Tibial nerve (tissue), 4 donors: ENCODE measurements around the gene MRPS18B. TPM values are rescaled to one million over a fixed set of nuclear protein-coding genes. Genes with fewer than 3 reads are reported as not detected.

Experiments
- DNase-seq, 2 donors: peaks; one replicate each; pipeline ENCODE4 v3.0.0-alpha.2; 2019; ENCODE audit warnings: low spot score in 2 of 2
- H3K27ac ChIP-seq, 4 donors: fragments of 200-600 bp; sonication (generic) in 3 of 4; one replicate each; pipeline ENCODE4 v1.5.1; 2017 to 2019; ENCODE audit warnings: mild to moderate bottlenecking in 1 of 4
- H3K27me3 ChIP-seq, 2 donors: fragments of 200-600 bp; sonication (generic) in 1 of 2; one replicate each; pipeline versions ENCODE4 v1.5.1 to v1.6.0; 2017 to 2019
- H3K36me3 ChIP-seq, 3 donors: fragments of 200-600 bp; sonication (generic); one replicate each; pipeline ENCODE4 v1.5.1; 2018 to 2019
- H3K4me1 ChIP-seq, 4 donors: fragments of 200-600 bp; sonication (generic) in 3 of 4; one replicate each; pipeline ENCODE4 v1.5.1; 2017 to 2019
- H3K4me3 ChIP-seq, 4 donors: fragments of 200-600 bp; sonication (generic) in 3 of 4; one replicate each; pipeline ENCODE4 v1.5.1; 2017 to 2019; ENCODE audit warnings: mild to moderate bottlenecking in 1 of 4, moderate library complexity in 1 of 4
- H3K9me3 ChIP-seq, 4 donors: fragments of 200-600 bp; sonication (generic) in 3 of 4; one replicate each; pipeline ENCODE4 v1.5.1; 2017 to 2019
- CTCF ChIP-seq, 5 experiments: fragments of 200-600 bp in 3 of 5; fragments of 450-650 bp in 2 of 5; sonication (generic) in 3 of 5; IDR thresholded peaks; one replicate each; pipeline ENCODE4 v1.5.1; 2016 to 2019; ENCODE audit warnings: antibody characterized with exemption in 5 of 5, mild to moderate bottlenecking in 3 of 5, moderate library complexity in 2 of 5
- EP300 ChIP-seq, 2 donors: sonication (generic); formaldehyde crosslinking; IDR thresholded peaks; one replicate each; pipeline ENCODE4 v1.6.1; 2017; ENCODE audit warnings: antibody characterized with exemption in 2 of 2, mild to moderate bottlenecking in 1 of 2
- POLR2A ChIP-seq, 2 donors: fragments of 450-650 bp; IDR thresholded peaks; one replicate each; pipeline ENCODE4 v1.6.1; 2017; ENCODE audit warnings: antibody characterized with exemption in 2 of 2, mild to moderate bottlenecking in 2 of 2, moderate library complexity in 2 of 2
- WGBS, 2 donors: methylation state at CpG; one replicate each; pipeline ENCODE4 v1.1.5; 2018; 5-methylcytosine and 5-hydroxymethylcytosine counted together
- total RNA-seq, 4 donors: library from RNA; depleted of rRNA; stranded (reverse); fragments of >200 nt; gene quantifications; one replicate each; pipeline ENCODE4 v1.1.0, GENCODE V29; 2016

Gene MRPS18B
- total RNA-seq, 4 donors from 2014 or later: 36.9 to 67.7 (median 50.3) TPM

- Histone ChIP-seq H3K27ac (no peak overlapping the region), H3K4me1 (peaks cover 0 to 20% (median 7%) of the 10 kb centered on the region in 4 donors), H3K27me3 (no peaks in the 10 kb centered on the region), H3K4me3 (no peak overlapping the region), H3K9me3 (no peaks in the 10 kb centered on the region), H3K36me3 (peaks cover 0 to 51% (median 4%) of the 10 kb centered on the region in 3 donors)
- WGBS, 2 donors: 71 to 77% methylated on average over 1 of the region's 1 CpG
- TF ChIP-seq POLR2A (IDR thresholded peaks at IDR 0.05) (no peak), CTCF (IDR thresholded peaks at IDR 0.05) (no peak), EP300 (IDR thresholded peaks at IDR 0.05) (no peak)
- no peak for DNase-seq
These were observed 28.3 kb downstream of the MRPS18B start for GRCh38 chr6:30645989-30646388.

- Histone ChIP-seq H3K27me3 (no peaks in the 10 kb centered on the region), H3K9me3 (no peaks in the 10 kb centered on the region), H3K27ac (peak within 1 kb of the TSS; percentile 82 to 97 (median 94)), H3K4me1 (peaks cover 0 to 20% (median 7%) of the 10 kb centered on the region in 4 donors), H3K36me3 (peaks cover 0 to 51% (median 7%) of the 10 kb centered on the region in 3 donors), H3K4me3 (peak within 1 kb of the TSS; percentile 81 to 98 (median 90))
- peak; percentile 75 to 78 for DNase-seq
- WGBS, 2 donors: 10 to 14% methylated on average over 27 to 37 of the region's 37 CpGs
- no peak for TF ChIP-seq CTCF (IDR thresholded peaks at IDR 0.05)
- peak in 1 of 2 donors; percentile 3 for TF ChIP-seq EP300 (IDR thresholded peaks at IDR 0.05)
These were observed 29.0 kb downstream of the MRPS18B start, which contains the start of gene C6orf136 for GRCh38 chr6:30646450-30647241. Gene C6orf136 (plus strand): TSS chr6:30647133. CDS start chr6:30647232, 99 bp downstream.

- WGBS, 2 donors: 0% methylated on average over 39 to 54 of the region's 78 CpGs
- peak overlapping the region; percentile 81 to 98 (median 90) for H3K4me3 ChIP-seq
- H3K27me3 ChIP-seq: no peaks in the 10 kb centered on the region
- H3K9me3 ChIP-seq: no peaks in the 10 kb centered on the region
- H3K36me3 ChIP-seq: peaks cover 0 to 52% (median 11%) of the 10 kb centered on the region in 3 donors
- TF ChIP-seq POLR2A (IDR thresholded peaks at IDR 0.05): no peak
- TF ChIP-seq CTCF (IDR thresholded peaks at IDR 0.05): no peak
- no peak for TF ChIP-seq EP300 (IDR thresholded peaks at IDR 0.05)
- DNase-seq: peak; percentile 14 to 19
- H3K4me1 ChIP-seq: peaks cover 0 to 20% (median 7%) of the 10 kb centered on the region in 4 donors
- H3K27ac ChIP-seq: peak overlapping the region; percentile 82 to 97 (median 94)
These were observed 29.8 kb downstream of the MRPS18B start for GRCh38 chr6:30647242-30648116.

GRCh38 chr6:30651143-30651542, 33.5 kb downstream of the MRPS18B start:
- TF ChIP-seq CTCF (IDR thresholded peaks at IDR 0.05): no peak
- TF ChIP-seq POLR2A (IDR thresholded peaks at IDR 0.05): no peak
- no peak for TF ChIP-seq EP300 (IDR thresholded peaks at IDR 0.05)
- H3K9me3 ChIP-seq: no peaks in the 10 kb centered on the region
- WGBS, 2 donors: 88 to 90% methylated on average over 12 of the region's 12 CpGs
- no peak overlapping the region for H3K4me3 ChIP-seq
- no peak for DNase-seq
- H3K27me3 ChIP-seq: no peaks in the 10 kb centered on the region
- peaks cover 0 to 18% (median 6%) of the 10 kb centered on the region in 4 donors for H3K4me1 ChIP-seq
- H3K36me3 ChIP-seq: peaks cover 0 to 63% (median 41%) of the 10 kb centered on the region in 3 donors
- H3K27ac ChIP-seq: no peak overlapping the region
